OCI-LY1 (cell line): ENCODE results near the gene DNM2.
A peak's percentile ranks its signal among the peaks of the same experiment; 100 is the strongest.
"Not testable (repeated sequence)": the region's sequence is repeated elsewhere in the genome, so short reads cannot be mapped to it uniquely, and the experiment has no call there.

Source experiments
- H2AFZ ChIP-seq: fragments of 200-600 bp; sonication (generic), shearing (Covaris generic); 2 replicates; pipeline ENCODE4 v1.6.0; 2014; ENCODE audit warnings: antibody characterized with exemption, mild to moderate bottlenecking, low read length
- H3F3A ChIP-seq: fragments of 200-600 bp; sonication (generic), shearing (Covaris generic); 2 replicates; pipeline ENCODE4 v1.6.0; 2014; ENCODE audit warnings: mild to moderate bottlenecking, antibody characterized with exemption, low read length, moderate library complexity; ENCODE audit not compliant: insufficient read depth
- H3K27ac ChIP-seq: fragments of 200-600 bp; sonication (generic); 2 replicates; pipeline ENCODE4 v1.5.1; 2014; ENCODE audit warnings: low read length, mixed run types, mild to moderate bottlenecking, low read depth; ENCODE audit not compliant: poor library complexity, severe bottlenecking
- H3K27me3 ChIP-seq: fragments of 200-600 bp; sonication (generic); 2 replicates; pipeline ENCODE4 v1.6.0; 2014; ENCODE audit warnings: antibody characterized with exemption, mild to moderate bottlenecking, low read length, moderate library complexity; ENCODE audit not compliant: insufficient read depth
- H3K36me3 ChIP-seq: fragments of 200-600 bp; sonication (generic); 2 replicates; pipeline ENCODE4 v1.6.1; 2014; ENCODE audit warnings: mild to moderate bottlenecking, antibody characterized with exemption, low read length, moderate library complexity, mixed read lengths; ENCODE audit not compliant: insufficient read depth
- H3K4me1 ChIP-seq: fragments of 200-600 bp; sonication (generic); 2 replicates; pipeline ENCODE4 v1.5.1; 2014; ENCODE audit warnings: mild to moderate bottlenecking, low read length, moderate library complexity; ENCODE audit not compliant: insufficient read depth, severe bottlenecking
- H3K4me2 ChIP-seq: fragments of 200-600 bp; sonication (generic), shearing (Covaris generic); 2 replicates; pipeline ENCODE4 v1.6.1; 2014; ENCODE audit warnings: low read length
- H3K4me3 ChIP-seq: fragments of 200-600 bp; sonication (generic); 2 replicates; pipeline ENCODE4 v1.5.1; 2014; ENCODE audit warnings: low read length, low read depth, mild to moderate bottlenecking, mixed read lengths; ENCODE audit not compliant: poor library complexity, severe bottlenecking
- H3K79me2 ChIP-seq: fragments of 200-600 bp; shearing (Covaris generic); 2 replicates; pipeline ENCODE4 v1.6.1; 2016; ENCODE audit warnings: mixed run types, low read length, mixed read lengths; ENCODE audit not compliant: insufficient read depth
- H3K9ac ChIP-seq: fragments of 200-600 bp; sonication (generic), shearing (Covaris generic); 2 replicates; pipeline ENCODE4 v1.6.1; 2014; ENCODE audit warnings: mild to moderate bottlenecking, low read length, mixed read lengths
- H3K9me2 ChIP-seq: fragments of 200-600 bp; sonication (generic), shearing (Covaris generic); 2 replicates; pipeline ENCODE4 v1.6.1; 2014; ENCODE audit warnings: low read depth, mild to moderate bottlenecking, low read length, mixed read lengths
- H3K9me3 ChIP-seq: fragments of 200-600 bp; shearing (Covaris generic); 2 replicates; pipeline ENCODE4 v1.6.1; 2014; ENCODE audit warnings: low read length, mixed read lengths
- H4K20me1 ChIP-seq: fragments of 200-600 bp; sonication (generic), shearing (Covaris generic); 2 replicates; pipeline ENCODE4 v1.6.0; 2016; ENCODE audit warnings: mild to moderate bottlenecking, low read length; ENCODE audit not compliant: insufficient read depth
- EZH2 ChIP-seq: fragments of 200-600 bp; sonication (generic), shearing (Covaris generic); IDR thresholded peaks from 2 replicates; pipeline ENCODE4 v1.8.0; 2017; ENCODE audit warnings: borderline replicate concordance, mixed run types, mild to moderate bottlenecking, antibody characterized with exemption, low read length, moderate library complexity, mixed read lengths
- TF ChIP-seq, protein P1 (sequence below): fragments of 200-600 bp; sonication (generic), shearing (Covaris generic); IDR thresholded peaks from 2 replicates; pipeline ENCODE4 v1.5.1; 2017; ENCODE audit warnings: mild to moderate bottlenecking, antibody characterized with exemption, low read length, moderate library complexity, mixed read lengths

DNM2 gene

DNA sequence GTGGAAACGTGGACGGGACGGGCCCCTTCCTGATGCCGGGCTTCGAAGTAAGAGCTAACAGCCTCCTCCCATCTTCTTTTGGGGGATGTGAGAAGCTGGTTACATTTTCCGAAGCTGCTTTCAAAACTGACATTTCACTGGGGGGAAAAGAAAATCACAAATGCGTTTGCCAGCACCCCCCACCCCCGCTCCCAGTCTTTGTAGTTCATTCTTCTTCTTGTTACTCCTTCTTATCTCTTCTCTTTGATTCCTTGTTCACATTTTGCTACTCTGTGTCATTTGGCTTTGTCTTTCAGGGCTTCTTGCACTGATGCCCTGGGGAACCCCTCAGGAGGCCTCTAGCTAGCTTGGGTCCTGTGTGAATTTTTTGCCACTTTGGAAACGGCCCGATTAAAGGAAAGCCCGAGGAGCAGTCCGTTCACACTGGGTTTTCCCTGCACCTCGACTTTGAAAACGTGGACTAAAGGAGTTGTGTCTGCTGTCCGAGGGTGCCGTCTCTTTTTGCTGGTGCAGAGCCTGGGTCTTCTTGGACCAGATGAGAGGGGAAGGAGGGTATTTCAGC is 154.7 kb downstream of the DNM2 start:
- H4K20me1 ChIP-seq: no peaks in the 10 kb centered on the region
- peaks cover 59% of the 10 kb centered on the region for H3K4me1 ChIP-seq
- H2AFZ ChIP-seq: no peak overlapping the region
- H3K4me2 ChIP-seq: peak overlapping the region; percentile 72
- H3K27me3 ChIP-seq: no peaks in the 10 kb centered on the region
- H3K9me2 ChIP-seq: no peaks in the 10 kb centered on the region
- no peak for TF ChIP-seq EZH2
- TF ChIP-seq, protein P1, sequence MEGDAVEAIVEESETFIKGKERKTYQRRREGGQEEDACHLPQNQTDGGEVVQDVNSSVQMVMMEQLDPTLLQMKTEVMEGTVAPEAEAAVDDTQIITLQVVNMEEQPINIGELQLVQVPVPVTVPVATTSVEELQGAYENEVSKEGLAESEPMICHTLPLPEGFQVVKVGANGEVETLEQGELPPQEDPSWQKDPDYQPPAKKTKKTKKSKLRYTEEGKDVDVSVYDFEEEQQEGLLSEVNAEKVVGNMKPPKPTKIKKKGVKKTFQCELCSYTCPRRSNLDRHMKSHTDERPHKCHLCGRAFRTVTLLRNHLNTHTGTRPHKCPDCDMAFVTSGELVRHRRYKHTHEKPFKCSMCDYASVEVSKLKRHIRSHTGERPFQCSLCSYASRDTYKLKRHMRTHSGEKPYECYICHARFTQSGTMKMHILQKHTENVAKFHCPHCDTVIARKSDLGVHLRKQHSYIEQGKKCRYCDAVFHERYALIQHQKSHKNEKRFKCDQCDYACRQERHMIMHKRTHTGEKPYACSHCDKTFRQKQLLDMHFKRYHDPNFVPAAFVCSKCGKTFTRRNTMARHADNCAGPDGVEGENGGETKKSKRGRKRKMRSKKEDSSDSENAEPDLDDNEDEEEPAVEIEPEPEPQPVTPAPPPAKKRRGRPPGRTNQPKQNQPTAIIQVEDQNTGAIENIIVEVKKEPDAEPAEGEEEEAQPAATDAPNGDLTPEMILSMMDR: no peak
- H3K79me2 ChIP-seq: peaks cover 40% of the 10 kb centered on the region
- no peaks in the 10 kb centered on the region for H3K9me3 ChIP-seq
- H3K4me3 ChIP-seq: peak overlapping the region; percentile 94
- no peaks in the 10 kb centered on the region for H3K36me3 ChIP-seq
- peak overlapping the region; percentile 96 for H3K9ac ChIP-seq
- peak overlapping the region; percentile 61 for H3K27ac ChIP-seq
- H3F3A ChIP-seq: no peaks in the 10 kb centered on the region

DNA sequence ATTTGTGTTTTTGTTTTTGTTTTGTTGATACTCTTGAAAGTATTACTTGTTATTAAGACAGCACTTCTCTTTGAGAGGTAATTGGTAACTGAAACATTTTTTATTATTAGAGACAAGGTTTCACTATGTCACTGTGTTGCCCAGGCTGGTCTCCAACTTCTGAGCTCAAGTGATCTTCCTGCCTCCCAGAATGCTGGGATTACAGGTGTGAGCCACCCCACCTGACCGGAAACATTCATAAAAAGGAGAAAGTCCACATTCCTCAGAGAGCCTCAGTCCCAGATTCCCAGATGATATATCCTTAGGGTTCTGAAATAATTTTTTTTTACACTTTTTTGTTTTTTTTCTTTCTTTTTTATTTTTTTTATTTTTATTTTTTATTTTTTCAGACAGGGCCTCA is 156.1 kb downstream of the DNM2 start:
- peaks cover 48% of the 10 kb centered on the region for H3K79me2 ChIP-seq
- H3K4me3 ChIP-seq: peak overlapping the region; percentile 25
- H3K27ac ChIP-seq: peak overlapping the region; percentile 37
- H3K9ac ChIP-seq: peak overlapping the region; percentile 29; the same call in 1 of the 2 replicates
- H3K9me2 ChIP-seq: no peaks in the 10 kb centered on the region
- no peak overlapping the region for H2AFZ ChIP-seq
- no peaks in the 10 kb centered on the region for H4K20me1 ChIP-seq
- H3K4me1 ChIP-seq: peaks cover 59% of the 10 kb centered on the region
- TF ChIP-seq EZH2: no peak
- TF ChIP-seq, protein P1: no peak
- H3K36me3 ChIP-seq: no peaks in the 10 kb centered on the region
- no peaks in the 10 kb centered on the region for H3K9me3 ChIP-seq
- peak overlapping the region; percentile 54 for H3K4me2 ChIP-seq
- no peaks in the 10 kb centered on the region for H3K27me3 ChIP-seq
- H3F3A ChIP-seq: no peaks in the 10 kb centered on the region

DNA sequence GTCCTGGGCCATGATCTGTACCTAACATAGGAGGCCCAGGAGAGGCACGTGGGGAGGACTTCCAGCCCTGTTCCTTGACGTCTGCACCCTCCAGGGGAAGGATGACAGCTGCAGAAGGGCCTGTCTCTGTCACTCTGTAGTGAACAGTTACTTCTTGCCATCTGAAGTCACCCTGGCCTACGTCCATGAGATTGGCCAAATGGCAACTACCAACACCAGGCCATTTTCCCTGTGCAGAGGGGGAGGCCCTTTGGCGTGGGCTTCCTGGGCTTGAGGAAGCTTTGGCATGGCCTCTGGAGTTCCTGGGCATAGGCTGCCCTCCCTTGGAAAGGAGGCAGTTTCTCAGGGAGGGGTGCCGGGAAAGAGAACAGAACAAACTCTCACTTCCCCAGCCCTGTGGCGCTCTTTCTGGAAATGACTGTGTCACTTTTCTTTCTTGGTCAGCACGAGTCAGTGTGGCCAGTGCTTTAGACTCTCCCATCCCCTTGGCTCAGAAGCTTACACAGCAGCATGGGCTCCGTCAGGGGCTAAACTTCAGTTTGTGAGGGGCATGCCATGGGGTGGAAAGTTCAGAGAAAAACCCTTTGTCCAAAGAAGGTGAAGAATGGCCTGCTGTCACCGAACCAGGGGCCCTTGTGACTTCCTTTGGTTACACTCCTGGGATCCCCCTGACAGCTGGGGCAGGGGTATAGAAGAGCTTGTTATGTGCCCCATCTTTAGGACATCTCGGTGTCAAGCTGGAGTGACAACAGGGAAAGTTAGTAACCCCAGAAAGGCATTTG is 158.8 kb downstream of the DNM2 start:
- H3K9ac ChIP-seq: peak overlapping the region; percentile 11; the same call in 1 of the 2 replicates

DNA sequence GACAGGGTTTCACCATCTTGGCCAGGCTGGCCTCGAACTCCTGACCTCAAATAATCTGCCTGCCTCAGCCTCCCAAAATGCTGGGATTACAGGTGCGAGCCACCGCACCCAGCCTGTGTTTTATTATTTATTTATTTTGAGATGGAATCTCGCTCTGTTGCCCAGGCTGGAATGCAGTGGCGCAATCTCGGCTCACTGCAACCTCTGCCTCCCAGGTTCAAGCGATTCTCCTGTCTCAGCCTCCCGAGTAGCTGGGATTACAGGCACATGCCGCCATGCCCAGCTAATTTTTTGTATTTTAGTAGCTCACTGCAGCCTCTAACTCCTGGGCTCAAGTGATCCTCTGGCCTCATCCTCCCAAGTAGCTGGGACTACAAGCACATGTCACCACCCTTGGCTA is 159.7 kb downstream of the DNM2 start:
- peak overlapping the region; percentile 85 for H3K4me2 ChIP-seq
- H3K36me3 ChIP-seq, H3K27me3 ChIP-seq, H3K9me3 ChIP-seq, H3K9me2 ChIP-seq, H2AFZ ChIP-seq, H3F3A ChIP-seq, H4K20me1 ChIP-seq: not testable (repeated sequence)
- H3K4me3 ChIP-seq: peak overlapping the region; percentile 58
- H3K27ac ChIP-seq: peak overlapping the region; percentile 91
- H3K4me1 ChIP-seq: peaks cover 53% of the 10 kb centered on the region
- H3K9ac ChIP-seq: peak overlapping the region; percentile 63
- peaks cover 69% of the 10 kb centered on the region for H3K79me2 ChIP-seq

More for the DNA sequence above, 158.8 kb downstream of the DNM2 start:
- Histone ChIP-seq H2AFZ (no peak overlapping the region), H3K27ac (peak overlapping the region; percentile 75), H3K36me3 (peaks cover 2% of the 10 kb centered on the region; the same call in 1 of the 2 replicates), H3K9me3 (no peaks in the 10 kb centered on the region), H3K79me2 (peaks cover 73% of the 10 kb centered on the region), H3F3A (no peaks in the 10 kb centered on the region), H3K4me3 (no peak overlapping the region), H3K4me2 (peak overlapping the region; percentile 5; the same call in 1 of the 2 replicates), H3K9me2 (no peaks in the 10 kb centered on the region), H4K20me1 (no peaks in the 10 kb centered on the region), H3K4me1 (peaks cover 57% of the 10 kb centered on the region), H3K27me3 (no peaks in the 10 kb centered on the region)
- no peak for TF ChIP-seq EZH2
- TF ChIP-seq, protein P1: no peak
